NCI-H226 (cell line): ENCODE measurements around the gene MT1E.
A peak's percentile ranks its signal among the peaks of the same experiment; 100 is the strongest.
"Not testable (repeated sequence)": the region's sequence is repeated elsewhere in the genome, so short reads cannot be mapped to it uniquely, and the experiment has no call there.

ENCODE experiments used
- DNase-seq: peaks from one replicate; pipeline ENCODE4 v3.0.0-alpha.2; 2015

The MT1E gene

DNA sequence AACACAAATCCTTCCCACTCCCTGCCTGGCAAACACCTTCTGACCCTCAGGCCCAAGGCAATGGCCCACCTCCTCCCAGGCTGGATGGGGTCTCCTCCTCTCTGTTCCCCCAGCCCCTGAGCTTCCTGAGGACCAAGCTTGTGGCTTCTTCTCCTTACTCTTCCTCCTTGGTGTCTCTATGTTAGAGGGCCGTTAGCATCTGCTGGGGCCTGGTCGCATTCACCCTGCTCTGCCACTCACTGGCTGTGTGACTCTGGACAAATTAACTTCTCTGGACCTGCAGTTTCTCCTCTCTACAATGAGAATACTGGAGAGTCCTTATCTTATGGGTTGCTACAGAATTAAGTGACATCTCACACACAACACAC, 17.9 kb upstream of the MT1E start:
- DNase-seq: no peak

DNA sequence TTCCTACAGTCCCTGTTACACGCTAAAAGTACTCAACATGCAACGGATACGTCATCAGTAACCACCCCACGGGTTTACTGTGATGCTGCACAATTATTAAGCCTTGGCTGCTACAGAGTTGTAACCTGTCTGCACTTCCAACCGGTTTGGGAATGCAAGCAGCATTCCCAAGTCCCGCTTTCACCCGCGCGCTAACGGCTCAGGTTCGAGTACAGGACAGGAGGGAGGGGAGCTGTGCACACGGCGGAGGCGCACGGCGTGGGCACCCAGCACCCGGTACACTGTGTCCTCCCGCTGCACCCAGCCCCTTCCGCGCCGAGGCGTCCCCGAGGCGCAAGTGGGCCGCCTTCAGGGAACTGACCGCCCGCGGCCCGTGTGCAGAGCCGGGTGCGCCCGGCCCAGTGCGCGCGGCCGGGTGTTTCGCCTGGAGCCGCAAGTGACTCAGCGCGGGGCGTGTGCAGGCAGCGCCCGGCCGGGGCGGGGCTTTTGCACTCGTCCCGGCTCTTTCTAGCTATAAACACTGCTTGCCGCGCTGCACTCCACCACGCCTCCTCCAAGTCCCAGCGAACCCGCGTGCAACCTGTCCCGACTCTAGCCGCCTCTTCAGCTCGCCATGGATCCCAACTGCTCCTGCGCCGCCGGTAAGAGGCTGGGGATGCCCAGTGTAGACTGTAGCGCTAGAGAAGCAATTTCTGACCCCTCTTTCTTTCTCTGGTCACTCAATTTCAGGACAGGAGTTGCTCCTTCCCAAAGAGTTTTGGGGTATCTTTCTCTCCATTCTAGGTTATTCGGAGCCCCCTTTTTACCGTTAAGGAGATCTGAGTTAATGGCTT, 17.3 kb upstream of the MT1E start, which contains the start of gene MT2A:
TSS of gene MT2A (plus strand) at position 542 of the 833 bp plus-strand sequence. CDS start at position 614, 72 bp downstream.
- DNase-seq: peak; percentile 97

DNA sequence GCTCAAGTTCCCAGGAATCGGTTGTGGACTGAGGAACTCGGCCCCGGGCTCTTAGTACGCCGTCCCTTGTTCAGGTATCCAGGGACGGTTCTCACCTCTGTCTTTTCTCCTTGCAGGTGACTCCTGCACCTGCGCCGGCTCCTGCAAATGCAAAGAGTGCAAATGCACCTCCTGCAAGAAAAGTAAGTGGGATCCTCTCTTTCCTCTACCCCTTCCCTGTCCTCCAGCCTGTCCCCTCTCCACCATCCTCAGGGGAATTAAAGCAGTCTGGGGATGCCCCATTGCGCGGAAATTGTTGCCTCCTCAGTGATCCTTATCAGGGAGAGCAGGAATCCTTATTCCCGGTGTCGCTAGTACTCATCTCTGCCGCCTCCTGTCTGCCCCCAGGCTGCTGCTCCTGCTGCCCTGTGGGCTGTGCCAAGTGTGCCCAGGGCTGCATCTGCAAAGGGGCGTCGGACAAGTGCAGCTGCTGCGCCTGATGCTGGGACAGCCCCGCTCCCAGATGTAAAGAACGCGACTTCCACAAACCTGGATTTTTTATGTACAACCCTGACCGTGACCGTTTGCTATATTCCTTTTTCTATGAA, 16.6 kb upstream of the MT1E start:
- no peak for DNase-seq

DNA sequence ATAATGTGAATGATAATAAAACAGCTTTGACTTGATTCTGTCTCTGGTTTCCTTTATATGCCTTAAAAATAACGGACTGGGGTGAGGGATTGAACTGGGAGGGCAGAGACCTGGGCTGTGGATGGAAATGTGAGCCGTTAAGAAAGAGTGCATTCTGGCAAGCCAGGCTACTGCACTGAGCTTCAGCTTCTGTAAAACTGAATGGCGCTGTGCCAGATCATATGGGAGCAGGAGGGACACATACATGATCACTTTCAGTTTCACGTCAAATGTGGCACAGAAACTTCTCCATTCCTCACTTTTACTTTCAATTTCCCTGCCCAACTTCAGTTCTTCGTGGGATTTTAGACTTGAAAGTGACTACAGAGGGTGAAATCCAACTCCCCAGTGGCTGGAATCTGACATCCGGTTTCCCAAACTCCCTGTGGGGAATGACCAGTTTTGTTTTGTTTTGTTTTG, 16.1 kb upstream of the MT1E start:
- DNase-seq: peak; percentile 57

DNA sequence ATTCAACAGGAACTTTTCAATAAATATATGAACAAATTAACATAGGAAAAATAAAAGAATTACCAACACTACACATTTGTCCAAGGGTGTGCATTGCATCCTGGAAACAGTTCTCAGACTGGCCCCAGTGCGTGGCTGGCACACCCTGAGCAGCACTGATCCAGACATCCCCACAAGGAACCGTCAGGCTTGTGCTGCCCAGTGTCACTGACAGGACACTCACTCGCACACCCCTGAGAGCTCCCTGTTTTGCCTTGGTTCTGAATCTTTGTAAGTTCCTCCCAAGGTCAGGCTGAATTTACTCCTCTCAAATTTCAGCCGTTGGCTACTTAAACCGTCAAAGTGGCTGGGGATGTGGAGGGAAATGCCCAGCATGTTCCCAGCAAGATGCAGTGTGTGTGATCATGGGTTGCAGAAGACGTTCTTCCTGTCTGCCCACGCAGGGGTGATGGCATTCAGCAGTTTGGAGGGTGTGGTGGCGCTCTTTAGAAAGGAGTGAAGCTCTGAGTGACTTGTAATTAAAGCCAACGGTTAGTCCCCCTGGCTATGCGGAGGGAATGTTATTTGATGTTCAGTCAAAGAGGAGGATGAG, 15.5 kb upstream of the MT1E start:
- peak; percentile 65 for DNase-seq

DNA sequence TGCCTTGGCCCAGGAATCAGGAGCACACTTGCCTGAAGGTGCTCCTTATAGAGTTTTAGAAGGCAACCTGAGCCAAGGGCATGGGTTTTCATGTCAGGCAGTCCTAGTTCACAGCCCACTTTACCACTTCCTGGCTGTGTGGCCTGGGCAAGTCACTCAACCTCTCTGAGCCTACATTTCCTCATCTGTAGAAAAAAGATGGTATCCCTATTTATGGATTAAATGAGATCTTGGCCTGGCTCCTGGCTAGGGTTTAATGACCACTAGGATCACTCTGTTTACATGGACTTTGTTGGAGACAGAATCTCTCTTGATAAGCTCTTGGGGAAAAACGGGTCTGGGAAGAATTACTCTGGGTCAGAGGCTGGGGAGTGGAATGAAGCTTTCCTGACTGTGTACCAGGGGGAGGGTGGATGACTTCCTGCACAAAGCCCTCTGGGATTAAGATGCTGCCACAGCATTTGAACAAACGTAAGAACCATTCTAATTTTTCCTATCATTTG, 14.9 kb upstream of the MT1E start:
- DNase-seq: no peak

DNA sequence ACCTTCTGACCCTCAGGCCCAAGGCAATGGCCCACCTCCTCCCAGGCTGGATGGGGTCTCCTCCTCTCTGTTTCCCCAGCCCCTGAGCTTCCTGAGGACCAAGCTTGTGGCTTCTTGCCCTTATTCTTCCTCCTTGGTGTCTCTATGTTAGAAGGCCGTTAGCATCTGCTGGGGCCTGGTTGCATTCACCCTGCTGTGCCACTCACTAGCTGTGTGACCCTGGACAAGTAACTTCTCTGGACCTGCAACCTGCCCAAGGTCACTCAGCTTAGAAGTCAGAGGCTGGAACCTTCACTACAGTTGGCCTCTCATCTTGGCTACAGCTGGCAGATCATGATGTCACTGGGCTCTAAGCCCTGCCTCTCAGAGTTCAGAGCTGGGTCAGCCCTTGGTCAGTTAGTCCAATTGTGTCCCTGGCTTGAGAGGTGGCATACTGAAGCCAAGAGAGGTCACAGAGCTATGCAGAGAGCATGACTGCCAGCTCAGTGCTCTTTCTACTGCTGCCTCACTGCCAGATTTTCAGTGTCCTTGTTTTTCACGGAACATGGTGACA, 14.2 kb upstream of the MT1E start:
- DNase-seq: no peak

DNA sequence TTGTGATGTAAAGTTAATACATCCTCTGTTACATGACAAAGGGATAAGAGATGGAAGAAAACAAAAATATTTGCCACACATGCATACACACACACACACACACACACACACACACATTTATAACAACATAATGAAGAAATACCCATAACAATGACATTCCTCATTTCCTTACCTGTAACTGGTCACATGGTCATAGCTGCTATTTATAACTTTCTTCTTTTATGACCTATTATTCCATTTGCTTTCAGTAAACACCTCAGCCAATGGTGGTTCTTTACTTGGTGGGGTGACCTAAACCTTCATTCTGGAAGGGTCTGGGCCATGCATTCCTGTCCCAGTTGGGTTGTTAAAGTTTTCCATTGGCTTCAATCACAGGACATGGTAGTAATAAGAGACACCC, 11.9 kb upstream of the MT1E start:
- DNase-seq: no peak

DNA sequence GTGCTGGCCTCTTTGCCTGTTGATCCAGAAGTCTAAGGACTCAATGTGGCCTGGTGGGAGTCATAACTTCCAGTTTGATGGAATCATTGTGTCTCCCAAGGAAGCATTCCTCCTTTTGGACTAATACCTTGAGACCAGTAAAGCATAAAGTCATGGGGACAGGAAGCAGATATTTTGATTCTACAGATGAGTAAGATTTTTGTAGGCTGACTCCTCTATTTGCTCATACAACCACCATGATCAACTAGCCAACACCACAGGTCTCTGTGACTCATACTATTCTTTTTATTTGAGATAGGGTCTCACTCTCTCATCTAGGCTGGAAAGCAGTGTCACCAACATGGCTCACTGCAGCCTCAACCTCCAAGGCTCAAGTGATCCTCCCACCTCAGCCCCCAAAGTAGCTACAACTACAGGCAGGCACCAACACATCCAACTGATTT, 11.0 kb upstream of the MT1E start:
- peak; percentile 80 for DNase-seq

DNA sequence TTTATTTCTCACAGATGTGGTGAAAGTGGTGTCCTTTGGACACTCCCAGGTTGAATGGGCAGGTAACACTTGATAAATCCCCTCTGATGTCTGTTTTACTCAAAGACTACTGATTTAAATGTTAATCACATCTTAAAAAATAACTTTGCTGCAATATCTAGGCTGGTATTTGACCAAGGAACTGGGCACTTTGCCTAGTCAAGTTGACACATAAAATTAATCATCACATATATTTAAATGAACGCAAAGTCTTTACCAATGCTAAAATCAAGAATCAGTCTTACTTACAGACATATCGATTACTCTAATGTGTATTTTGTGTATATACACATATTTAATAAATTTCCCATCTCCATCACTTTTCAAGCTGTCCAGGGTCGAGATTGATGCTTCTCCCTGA, 10.2 kb upstream of the MT1E start:
- DNase-seq: peak; percentile 40

DNA sequence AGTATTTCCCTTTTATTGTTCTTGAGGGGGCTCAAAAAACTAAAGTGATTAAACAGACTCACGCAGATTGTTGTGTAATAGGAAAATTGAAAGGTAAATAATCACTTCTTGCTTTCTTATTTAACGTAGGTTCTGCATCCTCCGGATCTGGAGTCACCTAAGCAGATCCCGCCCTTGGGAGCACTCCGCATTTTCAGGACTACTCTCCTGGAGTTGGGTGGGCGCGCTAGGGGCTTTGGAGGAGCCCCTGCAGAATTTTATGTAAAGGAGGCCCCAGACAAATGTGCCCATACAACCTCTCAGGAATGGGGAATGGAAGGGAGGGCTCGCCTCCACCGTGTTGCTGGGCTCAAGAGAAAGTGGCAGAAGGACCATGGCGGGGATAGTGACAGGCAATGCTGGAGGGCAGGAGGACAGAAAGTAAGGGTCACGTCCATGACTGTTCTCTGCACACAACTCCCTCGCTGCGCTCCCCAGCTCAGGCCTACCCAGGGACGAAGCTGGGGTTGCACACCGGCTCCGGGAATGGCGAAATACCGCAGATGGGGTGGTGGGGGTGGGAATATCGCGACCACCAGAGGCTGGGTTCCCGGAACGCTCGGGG, 8.9 kb upstream of the MT1E start:
- DNase-seq: no peak

DNA sequence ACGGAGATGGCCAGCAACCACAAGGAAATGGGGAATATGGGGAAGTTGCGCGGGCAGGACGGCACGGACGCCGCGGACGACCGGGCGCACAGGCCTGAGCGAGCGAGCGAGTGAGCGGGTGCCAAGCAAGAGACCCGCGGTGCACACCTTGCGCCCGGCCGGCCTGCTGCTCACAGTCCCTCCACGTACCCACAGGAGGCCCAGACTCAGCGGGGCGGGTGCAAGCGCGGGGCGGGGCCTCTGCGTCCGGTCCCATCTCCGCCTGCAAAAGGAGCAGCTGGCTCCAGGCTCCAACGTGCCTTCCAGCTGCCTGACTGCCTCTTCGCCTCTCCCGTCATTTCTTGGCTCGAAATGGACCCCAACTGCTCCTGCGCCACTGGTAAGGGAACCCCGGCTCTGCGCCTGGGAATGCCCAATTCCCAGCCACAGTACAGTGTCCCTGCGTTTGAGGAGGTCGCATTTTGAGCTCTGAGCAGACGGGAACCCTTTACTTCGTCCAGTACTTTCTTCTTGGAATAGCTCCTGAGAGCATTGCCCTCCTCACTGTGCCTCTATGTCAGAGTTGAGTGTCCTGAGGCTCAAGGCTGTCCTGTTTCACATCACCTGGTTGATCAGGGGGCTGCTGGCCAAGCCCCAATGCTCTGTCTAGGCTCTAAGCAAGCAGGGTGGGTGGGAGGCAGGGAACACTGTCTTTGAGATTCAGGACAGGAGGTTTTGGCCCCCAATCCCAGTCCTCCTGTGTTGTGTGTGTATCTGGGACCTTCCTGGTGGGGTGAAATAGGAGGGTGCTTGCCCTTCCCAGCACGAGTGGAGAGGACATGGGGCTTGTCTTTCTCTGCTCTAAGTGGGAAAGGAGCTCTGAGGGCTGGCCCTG, 8.1 kb upstream of the MT1E start:
- no peak for DNase-seq

DNA sequence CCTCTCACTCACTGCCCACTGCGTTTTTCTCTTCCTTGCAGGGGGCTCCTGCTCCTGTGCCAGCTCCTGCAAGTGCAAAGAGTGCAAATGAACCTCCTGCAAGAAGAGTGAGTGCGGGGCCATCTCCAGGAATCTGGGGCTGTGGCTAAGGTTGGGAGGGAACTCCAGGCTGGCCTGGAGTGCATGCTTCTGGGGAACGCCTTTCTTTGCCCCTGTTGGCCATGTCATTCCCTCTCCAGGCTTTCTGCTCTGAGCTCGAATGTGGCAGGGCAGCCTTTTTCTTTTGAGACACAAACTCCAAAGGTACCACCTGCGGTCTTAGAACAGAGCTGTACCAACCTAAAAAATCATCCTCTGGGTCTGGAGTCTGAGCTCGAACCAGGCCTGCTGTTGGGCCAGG, 7.4 kb upstream of the MT1E start:
- no peak for DNase-seq

DNA sequence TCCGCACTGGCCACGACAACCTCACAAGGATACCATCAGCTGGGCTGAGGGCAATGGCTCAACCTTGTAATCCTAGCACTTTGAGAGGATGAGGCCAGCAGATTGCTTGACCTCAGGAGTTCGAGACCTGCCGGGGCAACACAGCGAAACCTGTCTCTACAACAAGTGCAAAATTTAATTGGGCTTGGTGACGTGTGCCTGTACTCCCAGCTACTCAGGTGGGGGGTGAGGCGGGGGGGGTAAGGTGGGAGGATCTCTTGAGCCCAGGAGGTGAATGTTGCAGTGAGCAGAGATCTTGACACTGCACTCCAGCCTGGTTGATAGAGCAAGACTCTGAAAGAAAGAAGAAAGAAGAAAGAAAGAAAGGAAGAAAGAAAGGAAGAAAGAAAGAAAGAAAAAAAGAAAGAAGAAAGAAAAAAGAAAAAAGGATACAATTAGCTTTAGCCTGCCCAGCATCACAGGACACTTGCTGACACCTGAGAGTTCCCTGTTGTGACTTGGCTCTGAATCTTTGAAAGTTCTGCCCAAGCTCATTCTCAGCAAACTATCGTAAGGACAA, 5.2 kb upstream of the MT1E start:
- no peak for DNase-seq

DNA sequence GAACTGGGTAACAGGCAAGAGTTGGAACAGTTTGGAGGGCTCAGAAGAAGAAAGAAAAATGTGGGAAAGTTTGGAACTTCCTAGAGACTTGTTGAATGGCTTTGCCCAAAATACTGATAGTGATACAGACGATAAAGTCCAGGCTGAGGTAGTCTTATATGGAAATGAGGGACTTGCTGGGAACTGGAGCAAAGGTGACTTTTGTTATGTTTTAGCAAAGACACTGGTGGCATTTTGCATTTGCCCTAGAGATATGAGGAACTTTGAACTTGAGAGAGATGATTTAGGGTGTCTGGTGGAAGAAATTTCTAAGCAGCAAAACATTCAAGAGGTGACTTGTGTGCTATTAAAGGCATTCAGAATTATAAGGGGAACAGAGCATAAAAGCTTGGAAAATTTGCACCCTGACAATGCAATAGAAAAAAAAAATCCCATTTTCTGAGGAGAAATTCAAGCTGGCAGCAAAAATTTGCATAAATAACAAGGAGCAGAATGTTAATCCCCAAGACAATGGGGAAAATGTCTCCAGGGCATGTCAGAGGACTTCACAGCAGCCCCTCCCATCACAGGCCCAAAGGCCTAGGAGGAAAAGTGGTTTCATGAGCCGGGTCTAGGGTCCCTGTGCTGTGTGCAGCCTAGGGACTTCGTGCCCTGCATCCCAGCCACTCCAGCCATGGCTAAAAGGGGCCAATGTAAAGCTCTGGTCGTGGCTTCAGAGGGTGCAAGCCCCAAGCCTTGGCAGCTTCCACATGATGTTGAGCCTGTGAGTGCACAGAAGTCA, 3.7 kb upstream of the MT1E start:
- not testable (repeated sequence) for DNase-seq

DNA sequence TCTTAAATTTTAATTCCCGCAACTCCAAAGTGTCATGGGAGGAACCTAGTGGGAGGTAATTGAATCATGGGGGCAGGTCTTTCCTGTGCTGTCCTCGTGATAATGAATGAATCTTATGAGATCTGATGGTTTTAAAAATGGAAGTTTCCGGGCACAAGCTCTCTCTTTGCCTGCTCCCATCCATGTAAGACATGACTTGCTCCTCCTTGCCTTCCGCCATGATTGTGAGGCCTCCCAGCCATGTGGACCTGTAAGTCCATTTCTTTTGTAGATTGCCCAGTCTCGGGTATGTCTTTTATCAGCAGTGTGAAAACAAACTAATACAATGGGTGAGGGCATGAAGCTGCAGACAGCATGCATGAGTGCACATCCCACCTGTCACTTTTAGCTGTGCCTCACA, 2.4 kb upstream of the MT1E start:
- not testable (repeated sequence) for DNase-seq

DNA sequence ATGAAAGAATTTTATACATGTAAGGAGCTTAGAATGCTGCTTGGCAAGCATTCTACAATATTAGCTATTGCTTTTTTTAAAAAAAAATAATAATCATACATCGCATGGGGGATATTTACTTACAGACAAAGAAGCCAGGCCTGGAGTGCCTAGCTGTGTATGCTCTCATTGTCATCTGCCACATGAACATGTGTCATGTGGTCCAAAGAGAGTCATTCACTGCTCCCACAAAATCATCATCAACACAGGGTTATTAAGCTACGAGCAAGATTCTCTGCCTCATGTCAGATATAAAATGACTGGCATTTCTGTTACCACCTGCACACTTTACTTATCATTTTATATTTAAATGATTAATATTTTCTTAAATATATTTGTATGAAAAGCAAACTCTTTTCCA, 1.9 kb upstream of the MT1E start:
- no peak for DNase-seq

DNA sequence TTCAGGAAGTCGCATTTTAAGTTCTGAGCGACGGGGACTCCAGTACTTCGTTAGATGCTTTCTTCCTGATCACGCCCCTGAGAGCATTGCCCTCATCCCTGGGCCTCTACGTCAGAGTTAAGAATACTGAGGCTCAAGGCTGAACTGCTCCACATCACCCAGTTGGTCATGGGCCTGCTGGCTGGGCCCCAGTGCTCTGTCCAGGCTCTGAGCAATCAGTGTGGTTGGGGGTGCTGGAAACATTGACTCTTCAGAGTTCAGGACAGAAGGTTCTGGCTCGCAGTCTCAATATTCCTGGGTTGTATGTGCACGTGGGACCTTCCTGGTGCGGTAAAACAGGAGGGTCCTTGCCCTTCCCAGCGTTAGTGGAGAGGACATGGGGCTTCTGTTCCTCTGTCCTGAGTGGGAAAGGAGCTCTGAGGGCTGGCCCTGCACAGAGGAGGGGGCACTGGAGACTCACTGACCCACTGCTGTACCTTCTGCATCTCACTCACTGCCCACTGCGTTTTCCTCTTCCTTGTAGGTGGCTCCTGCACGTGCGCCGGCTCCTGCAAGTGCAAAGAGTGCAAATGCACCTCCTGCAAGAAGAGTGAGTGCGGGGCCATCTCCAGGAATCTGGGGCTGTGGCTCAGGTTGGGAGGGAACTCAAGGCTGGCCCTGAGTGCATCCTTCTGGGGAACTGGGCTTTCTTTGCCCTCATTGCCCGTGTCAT, 518 bp downstream of the MT1E start:
- peak; percentile 36 for DNase-seq

DNA sequence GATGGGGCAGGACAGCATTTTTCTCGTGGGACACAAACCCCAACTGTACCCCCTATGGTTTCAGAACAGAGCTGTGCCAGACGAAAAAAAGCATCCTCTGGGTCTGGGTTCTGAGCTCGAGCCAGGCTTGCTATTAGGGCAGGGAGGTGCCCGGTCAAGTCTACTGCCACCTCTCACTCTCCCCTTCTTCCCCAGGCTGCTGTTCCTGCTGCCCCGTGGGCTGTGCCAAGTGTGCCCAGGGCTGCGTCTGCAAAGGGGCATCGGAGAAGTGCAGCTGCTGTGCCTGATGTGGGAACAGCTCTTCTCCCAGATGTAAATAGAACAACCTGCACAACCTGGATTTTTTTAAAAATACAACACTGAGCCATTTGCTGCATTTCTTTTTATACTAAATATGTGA, 1.1 kb downstream of the MT1E start:
- no peak for DNase-seq
